Adipose tissue (tissue), 3 donors: ENCODE measurements around the gene TBCCD1. TPM values are rescaled to one million over a fixed set of nuclear protein-coding genes. Genes with fewer than 3 reads are reported as not detected.
A peak's percentile ranks its signal among the peaks of the same experiment; 100 is the strongest.
"Not testable (repeated sequence)": the region's sequence is repeated elsewhere in the genome, so short reads cannot be mapped to it uniquely, and the experiment has no call there.

Experiments used
- H3K27ac ChIP-seq: one replicate; pipeline ENCODE4 v1.5.1; 2013; ENCODE audit warnings: low read depth, low read length
- WGBS, 3 donors: extraction: QIAGEN DNeasy Blood & Tissue Kit; methylation state at CpG; one replicate each; pipeline ENCODE4 v1.1.7; 2013; 5-methylcytosine and 5-hydroxymethylcytosine counted together
- polyA plus RNA-seq, 3 donors: library from polyadenylated mRNA; stranded (reverse); fragments of 200-250 nt; gene quantifications; one replicate each; pipeline ENCODE4 v1.2.3, GENCODE V29; 2013
- donor health status: healthy with polysubstance abuse.
- donor health status: Bipolar disorder and iron deficiency.
- donor health status: healthy.

TBCCD1 gene
- polyA plus RNA-seq, 3 donors, result 3.5 to 9.8 (median 6.8) TPM

- peak within 1 kb of the TSS; percentile 30 for H3K27ac ChIP-seq
- WGBS, 3 donors, result 0 to 1% (median 0%) methylated on average over 58 to 59 of the region's 59 CpGs
Measured at GRCh38 chr3:186570096-186570940, 3.2 kb upstream of the TBCCD1 start, which contains the start of gene DNAJB11. Gene DNAJB11 (plus strand): TSS chr3:186570720. CDS start chr3:186570898, 178 bp downstream.

GRCh38 chr3:186569779-186570095 lies 2.6 kb upstream of the TBCCD1 start:
- H3K27ac ChIP-seq, result no peak overlapping the region
- WGBS, 3 donors, result 4 to 7% (median 6%) methylated on average over 7 of the region's 7 CpGs

DNA sequence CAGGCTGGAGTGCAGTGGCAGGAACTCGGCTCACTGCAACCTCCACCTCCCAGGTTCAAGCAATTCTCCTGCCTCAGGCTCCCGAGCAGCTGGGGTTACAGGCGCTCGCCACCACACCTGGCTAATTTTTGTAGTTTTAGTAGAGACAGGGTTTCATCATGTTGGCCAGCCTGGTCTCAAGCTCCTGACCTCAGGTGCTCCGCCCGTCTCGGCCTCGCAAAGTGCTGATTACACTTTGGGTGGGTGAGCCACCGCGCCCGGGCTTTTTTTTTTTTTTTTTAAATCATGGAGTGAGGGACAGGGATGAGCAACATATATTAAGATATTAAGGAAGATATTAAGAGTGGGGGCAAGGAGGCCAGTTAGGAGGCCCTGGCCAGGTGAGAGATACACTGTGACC lies 2.2 kb upstream of the TBCCD1 start:
- 83 to 91% (median 84%) methylated on average over 11 of the region's 11 CpGs for WGBS, 3 donors
- not testable (repeated sequence) for H3K27ac ChIP-seq

DNA sequence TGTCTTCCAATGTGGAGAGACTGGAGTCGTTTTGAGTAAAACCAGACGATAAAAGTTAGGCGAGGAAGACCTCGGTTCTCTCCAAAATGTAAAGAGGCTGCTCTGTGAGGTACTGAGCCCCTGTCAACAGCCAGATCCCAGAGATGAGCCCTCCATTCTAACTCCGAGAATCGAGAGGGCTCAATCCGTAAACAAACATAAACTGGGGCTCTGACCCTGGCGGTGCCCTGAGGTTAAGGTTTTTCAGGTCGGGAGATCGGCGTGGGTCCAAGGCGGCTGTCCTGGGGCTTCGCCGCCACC lies 417 bp downstream of the TBCCD1 start:
- 0% methylated on average over 14 of the region's 14 CpGs for WGBS, 3 donors
- H3K27ac ChIP-seq, result peak overlapping the region; percentile 29

- no peak overlapping the region for H3K27ac ChIP-seq
Measured at GRCh38 chr3:186564586-186564985, 2.6 kb downstream of the TBCCD1 start.

- 64 to 74% (median 67%) methylated on average over 5 of the region's 5 CpGs for WGBS, 3 donors
Measured at GRCh38 chr3:186552408-186553031, 14.6 kb downstream of the TBCCD1 start.

DNA sequence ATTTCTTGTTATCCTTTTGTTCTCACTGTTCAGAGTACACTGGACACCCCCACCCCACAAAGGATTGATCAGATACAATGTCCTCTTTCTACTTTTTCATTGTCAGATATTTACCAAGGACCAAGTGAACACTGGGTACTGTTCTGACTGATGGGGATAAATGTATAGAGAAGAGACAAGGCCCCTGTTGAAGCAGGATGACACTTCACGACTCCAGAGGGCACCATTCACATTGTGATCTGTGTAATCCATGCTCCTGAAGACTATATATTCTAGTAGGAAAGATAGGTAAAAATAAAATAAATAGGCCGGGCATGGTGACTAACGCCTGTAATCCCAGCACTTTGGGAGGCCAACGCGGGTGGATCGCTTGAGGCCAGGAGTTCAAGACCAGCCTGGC lies 15.8 kb downstream of the TBCCD1 start:
- 89 to 92% (median 92%) methylated on average over 6 of the region's 6 CpGs for WGBS, 3 donors
- H3K27ac ChIP-seq, result no peak overlapping the region

More at GRCh38 chr3:186552408-186553031, 14.6 kb downstream of the TBCCD1 start:
- H3K27ac ChIP-seq, result no peak overlapping the region

DNA sequence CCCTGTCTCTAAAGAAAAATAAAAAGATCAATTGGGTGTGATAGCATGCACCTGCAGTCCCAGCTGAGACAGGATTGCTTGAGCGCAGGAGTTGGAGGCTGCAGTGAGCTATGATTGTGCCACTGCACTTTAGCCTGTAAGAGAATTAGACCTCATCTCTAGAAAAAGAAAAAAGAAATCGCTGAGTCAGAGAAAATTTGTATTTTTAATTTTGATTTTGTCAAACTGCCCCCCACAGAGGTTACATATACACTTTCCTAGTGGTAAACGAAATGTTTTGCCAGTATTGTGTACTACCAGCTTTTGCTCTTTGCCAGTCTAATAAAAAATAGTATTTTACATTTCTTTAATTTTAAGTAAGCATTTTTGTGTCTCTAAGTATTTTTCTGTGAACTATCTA lies 17.6 kb downstream of the TBCCD1 start:
- WGBS, 3 donors, result 96 to 97% (median 96%) methylated on average over 3 of the region's 3 CpGs
- H3K27ac ChIP-seq, result no peak overlapping the region

GRCh38 chr3:186544281-186544680 lies 22.9 kb downstream of the TBCCD1 start, which contains the start of gene CRYGS:
Gene CRYGS (minus strand): TSS chr3:186544380. CDS start chr3:186544326, 54 bp downstream.
- H3K27ac ChIP-seq, result no peak within 1 kb of the TSS
- 75 to 93% (median 87%) methylated on average over 2 of the region's 2 CpGs for WGBS, 3 donors

- no peak overlapping the region for H3K27ac ChIP-seq
- 30 to 47% (median 36%) methylated on average over 2 of the region's 2 CpGs for WGBS, 3 donors
Measured at GRCh38 chr3:186540835-186541226, 26.3 kb downstream of the TBCCD1 start.

DNA sequence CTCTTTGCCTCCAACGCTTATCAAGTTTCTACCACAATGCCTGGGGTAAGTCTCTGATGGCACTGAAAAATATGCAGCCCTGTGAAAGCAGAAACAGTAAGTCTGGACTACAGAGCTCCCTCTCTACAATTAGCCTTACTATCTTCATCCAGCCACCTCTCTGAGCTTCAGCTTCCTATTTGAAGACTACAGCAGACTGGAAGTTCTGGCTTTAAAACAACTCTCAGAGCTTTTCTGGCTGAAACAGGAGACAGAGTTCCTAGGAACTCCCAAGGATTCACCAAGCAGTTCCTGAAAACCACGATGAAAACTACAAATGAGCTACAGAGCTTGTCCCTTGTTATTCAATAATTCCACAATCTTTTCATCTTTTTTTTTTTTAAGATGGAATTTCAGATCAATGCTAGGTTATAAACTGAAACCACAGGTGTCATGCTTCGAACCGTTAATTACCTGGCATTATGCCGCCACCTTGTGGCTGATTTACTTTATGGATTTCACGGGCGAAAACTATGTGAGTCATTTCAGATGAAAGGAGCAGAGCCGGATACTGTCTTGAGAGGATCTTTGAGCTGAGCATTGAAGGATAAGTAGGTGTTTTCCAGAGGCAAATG lies 26.8 kb downstream of the TBCCD1 start:
- 8 to 10% (median 10%) methylated on average over 8 of the region's 8 CpGs for WGBS, 3 donors
- no peak overlapping the region for H3K27ac ChIP-seq

DNA sequence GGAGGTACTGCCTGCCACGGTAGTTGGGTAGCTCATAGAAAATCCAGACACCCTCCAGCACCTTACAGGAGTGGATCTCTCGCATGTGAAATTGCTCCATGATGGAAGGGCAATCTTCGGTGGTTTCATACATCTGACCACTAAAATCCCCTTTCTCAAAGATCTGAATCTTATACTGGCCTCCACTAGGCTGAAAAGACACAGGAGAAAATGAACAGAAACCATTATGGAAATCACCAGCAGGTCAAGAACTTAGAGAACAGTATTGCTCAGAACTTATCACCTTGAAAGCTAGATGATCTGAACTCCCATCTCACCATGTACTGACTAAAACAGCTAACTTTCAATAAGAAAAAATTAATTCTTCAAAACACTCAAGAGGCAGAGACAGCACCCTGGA lies 28.4 kb downstream of the TBCCD1 start:
- 90 to 96% (median 92%) methylated on average over 3 of the region's 3 CpGs for WGBS, 3 donors
- no peak overlapping the region for H3K27ac ChIP-seq

DNA sequence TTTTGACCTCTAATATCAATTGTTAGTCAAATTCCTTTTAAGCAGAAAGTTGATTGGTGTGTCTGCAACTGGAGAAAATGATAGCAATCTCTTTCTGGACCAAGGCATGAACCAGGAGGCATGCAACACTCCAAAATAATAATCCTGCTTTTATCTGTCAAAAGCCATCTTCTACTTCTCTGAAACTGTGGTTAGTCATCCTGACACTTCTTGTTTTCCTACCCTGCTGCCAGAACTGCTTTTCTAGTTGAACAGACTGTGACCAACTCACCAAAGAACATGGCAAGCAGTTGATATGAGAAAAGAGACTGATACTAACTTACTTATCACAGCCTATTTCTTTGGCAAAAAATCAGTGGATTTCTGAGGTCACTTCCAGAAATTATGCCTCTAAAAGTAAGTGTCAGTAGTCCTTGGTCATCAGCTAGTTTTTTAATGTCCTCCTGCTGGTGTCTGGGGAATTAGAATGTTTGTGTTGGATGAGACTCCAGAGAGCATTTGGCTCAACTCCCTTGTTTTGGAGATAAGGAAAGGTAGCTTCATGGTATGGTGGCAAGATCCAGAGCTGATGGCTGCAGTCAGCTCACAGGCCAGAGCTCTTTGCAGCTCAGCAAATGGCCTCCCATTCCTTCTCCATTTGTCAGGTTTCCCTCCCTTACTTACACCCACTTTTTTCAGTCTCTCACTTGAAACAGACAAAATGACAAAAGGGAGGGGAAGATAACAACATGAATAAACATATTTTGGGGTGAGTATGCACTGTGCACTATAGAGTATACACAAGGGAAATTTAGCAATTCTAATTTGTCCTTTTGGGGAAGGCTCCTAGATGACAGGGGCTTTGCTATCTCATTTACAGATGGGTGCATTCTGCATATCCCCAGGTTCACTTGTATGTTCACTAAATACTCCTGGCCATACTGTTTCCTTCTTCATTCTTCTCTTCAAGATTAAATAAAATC lies 30.0 kb downstream of the TBCCD1 start:
- no peak overlapping the region for H3K27ac ChIP-seq

- no peak overlapping the region for H3K27ac ChIP-seq
- 66 to 80% (median 74%) methylated on average over 6 of the region's 6 CpGs for WGBS, 3 donors
Measured at GRCh38 chr3:186534113-186534669, 32.9 kb downstream of the TBCCD1 start.

- WGBS, 3 donors, result 25 to 59% (median 41%) methylated on average over 1 of the region's 1 CpG
- H3K27ac ChIP-seq, result no peak overlapping the region
Measured at GRCh38 chr3:186532598-186533072, 34.5 kb downstream of the TBCCD1 start.

DNA sequence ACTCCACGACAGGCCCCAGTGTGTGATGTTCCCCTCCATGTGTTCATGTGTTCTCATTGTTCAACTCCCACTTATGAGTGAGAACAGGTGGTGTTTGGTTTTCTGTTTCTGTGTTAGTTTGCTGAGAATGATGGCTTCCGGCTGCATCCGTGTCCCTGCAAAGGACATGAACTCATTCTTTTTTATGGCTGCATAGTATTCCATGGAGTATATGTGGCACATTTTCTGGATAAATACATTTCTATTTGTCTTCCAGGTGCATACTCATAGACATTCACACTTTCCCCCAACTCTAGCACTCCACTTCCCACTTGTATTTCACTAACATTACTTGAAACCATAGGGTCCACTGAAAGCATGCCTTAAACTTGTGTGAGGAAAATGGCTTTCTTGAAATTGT lies 35.4 kb downstream of the TBCCD1 start:
- WGBS, 3 donors, result 92 to 98% (median 95%) methylated on average over 3 of the region's 3 CpGs
- not testable (repeated sequence) for H3K27ac ChIP-seq

- H3K27ac ChIP-seq, result no peak overlapping the region
Measured at GRCh38 chr3:186530415-186530814, 36.7 kb downstream of the TBCCD1 start.
